ENCODE data around the gene MMP10. TPM values are rescaled to one million over a fixed set of nuclear protein-coding genes. Genes with fewer than 3 reads are reported as not detected.

Gene MMP10
- total RNA-seq, 2 experiments from 2014 or later, result not detected

Other genes with a start within 250 kb of the MMP10 start
- not detected in 2 replicates for gene MMP7, start 249.9 kb downstream of the MMP10 start, total RNA-seq (2014; rRNA removed; shearing (Covaris generic))
- gene MMP7, start 249.9 kb downstream of the MMP10 start, total RNA-seq (2022), result not detected in 2 replicates
- gene MMP20, start 155.3 kb downstream of the MMP10 start, total RNA-seq (2014; rRNA removed; shearing (Covaris generic)), result not detected in 2 replicates
- not detected in 2 replicates for gene MMP20, start 155.3 kb downstream of the MMP10 start, total RNA-seq (2022)
- gene MMP27, start 74.9 kb downstream of the MMP10 start, total RNA-seq (2014; rRNA removed; shearing (Covaris generic)), result not detected in 2 replicates
- not detected in 2 replicates for gene MMP27, start 74.9 kb downstream of the MMP10 start, total RNA-seq (2022)
- gene MMP8, start 55.7 kb downstream of the MMP10 start, total RNA-seq (2014; rRNA removed; shearing (Covaris generic)), result not detected in 2 replicates
- not detected in 2 replicates for gene MMP8, start 55.7 kb downstream of the MMP10 start, total RNA-seq (2022)
- not detected in 2 replicates for gene MMP1, start 17.5 kb upstream of the MMP10 start, total RNA-seq (2014; rRNA removed; shearing (Covaris generic))
- gene MMP1, start 17.5 kb upstream of the MMP10 start, total RNA-seq (2022), result not detected in 2 replicates
- gene MMP3, start 63.0 kb upstream of the MMP10 start, total RNA-seq (2014; rRNA removed; shearing (Covaris generic)), result not detected in 2 replicates
- gene MMP3, start 63.0 kb upstream of the MMP10 start, total RNA-seq (2022), result not detected in 2 replicates
- not detected in 2 replicates for gene MMP12, start 94.4 kb upstream of the MMP10 start, total RNA-seq (2014; rRNA removed; shearing (Covaris generic))
- gene MMP12, start 94.4 kb upstream of the MMP10 start, total RNA-seq (2022), result not detected in 2 replicates
- not detected in 2 replicates for gene MMP13, start 175.1 kb upstream of the MMP10 start, total RNA-seq (2014; rRNA removed; shearing (Covaris generic))
- not detected in 2 replicates for gene MMP13, start 175.1 kb upstream of the MMP10 start, total RNA-seq (2022)

All from OCI-LY7 (cell line).